ENCODE measurements around the gene EREG.
A peak's percentile ranks its signal among the peaks of the same experiment; 100 is the strongest.
"Not testable (repeated sequence)": the region's sequence is repeated elsewhere in the genome, so short reads cannot be mapped to it uniquely, and the experiment has no call there.

EREG gene

DNA sequence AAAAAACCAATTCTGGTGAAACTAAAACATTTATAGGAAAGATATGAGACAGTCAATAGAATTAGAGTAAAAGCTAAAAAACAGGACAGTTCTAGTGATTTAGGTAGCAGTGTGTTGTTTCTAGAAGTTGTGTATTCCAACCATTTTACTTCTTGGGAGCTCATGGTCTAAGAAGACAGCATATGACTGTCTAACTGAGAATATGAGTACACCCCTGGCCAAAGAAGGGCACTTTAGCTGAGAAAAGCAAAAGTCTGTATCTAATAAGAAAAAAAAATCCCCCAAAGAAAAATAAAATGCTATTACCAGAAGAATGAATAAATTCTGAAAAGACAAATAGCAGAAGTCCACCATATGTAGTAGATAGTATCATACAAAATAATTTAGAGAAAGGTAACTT lies 26.4 kb downstream of the EREG start:
- no peak for DNase-seq (ENCODE audit: low spot score)

- no peak for DNase-seq (ENCODE audit: low spot score)
These were observed 27.0 kb downstream of the EREG start for GRCh38 chr4:74391890-74392475.

- no peak for DNase-seq (ENCODE audit: low spot score)
These were observed 29.7 kb downstream of the EREG start for GRCh38 chr4:74394476-74395136.

DNA sequence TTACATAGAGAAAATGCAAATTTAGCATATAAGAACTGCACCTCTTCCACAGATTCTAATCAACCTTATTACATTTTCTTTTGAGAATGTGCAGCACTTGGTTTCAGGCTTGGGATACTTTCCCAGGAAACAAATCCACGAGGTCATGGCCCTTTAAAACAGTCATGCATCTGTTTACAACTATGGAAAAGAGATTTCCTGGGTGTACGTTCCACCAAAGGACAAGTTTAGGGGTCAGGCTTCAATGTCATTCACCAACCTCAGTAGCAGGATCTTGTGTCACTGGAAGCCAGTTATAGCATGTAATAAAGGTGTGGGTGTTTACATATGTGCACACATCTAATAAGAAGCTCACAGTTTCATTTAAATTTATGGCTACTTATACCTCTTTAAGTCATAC lies 30.7 kb downstream of the EREG start:
- no peak for DNase-seq (ENCODE audit: low spot score)

DNA sequence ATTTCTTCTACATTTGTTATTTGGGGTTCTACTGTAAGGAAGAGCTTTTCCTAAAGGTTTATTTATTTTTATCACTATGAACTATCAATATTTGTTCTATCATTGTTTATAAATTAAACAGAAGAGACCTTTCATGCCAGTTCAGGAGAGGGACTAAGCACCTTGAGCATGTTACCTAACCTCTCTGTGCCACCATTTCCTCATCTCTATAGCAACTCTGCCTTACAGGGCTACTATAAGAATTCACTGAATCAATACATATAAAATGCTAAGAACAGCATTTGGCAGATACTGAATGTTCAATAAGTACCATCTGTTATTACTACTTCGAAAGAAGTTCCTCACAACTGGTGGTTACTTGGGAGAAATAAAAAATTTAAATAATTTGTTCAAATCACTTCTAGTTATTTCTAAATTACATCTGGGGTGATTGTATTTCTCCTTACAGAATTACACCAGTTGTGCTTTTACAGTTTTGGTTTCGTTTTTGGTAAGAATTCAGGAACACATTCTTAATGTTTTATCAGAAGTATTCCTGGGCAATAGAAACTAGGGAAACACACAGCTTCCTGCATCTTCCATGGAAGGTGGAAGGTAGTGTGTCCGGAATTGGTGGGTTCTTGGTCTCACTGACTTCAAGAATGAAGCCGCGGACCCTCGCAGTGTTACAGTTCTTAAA lies 32.9 kb downstream of the EREG start:
- DNase-seq (ENCODE audit: low spot score): peak; percentile 16

GRCh38 chr4:74398894-74399589 lies 34.1 kb downstream of the EREG start:
- not testable (repeated sequence) for DNase-seq (ENCODE audit: low spot score)

GRCh38 chr4:74400395-74400794 lies 35.5 kb downstream of the EREG start:
- no peak for DNase-seq (ENCODE audit: low spot score)

DNA sequence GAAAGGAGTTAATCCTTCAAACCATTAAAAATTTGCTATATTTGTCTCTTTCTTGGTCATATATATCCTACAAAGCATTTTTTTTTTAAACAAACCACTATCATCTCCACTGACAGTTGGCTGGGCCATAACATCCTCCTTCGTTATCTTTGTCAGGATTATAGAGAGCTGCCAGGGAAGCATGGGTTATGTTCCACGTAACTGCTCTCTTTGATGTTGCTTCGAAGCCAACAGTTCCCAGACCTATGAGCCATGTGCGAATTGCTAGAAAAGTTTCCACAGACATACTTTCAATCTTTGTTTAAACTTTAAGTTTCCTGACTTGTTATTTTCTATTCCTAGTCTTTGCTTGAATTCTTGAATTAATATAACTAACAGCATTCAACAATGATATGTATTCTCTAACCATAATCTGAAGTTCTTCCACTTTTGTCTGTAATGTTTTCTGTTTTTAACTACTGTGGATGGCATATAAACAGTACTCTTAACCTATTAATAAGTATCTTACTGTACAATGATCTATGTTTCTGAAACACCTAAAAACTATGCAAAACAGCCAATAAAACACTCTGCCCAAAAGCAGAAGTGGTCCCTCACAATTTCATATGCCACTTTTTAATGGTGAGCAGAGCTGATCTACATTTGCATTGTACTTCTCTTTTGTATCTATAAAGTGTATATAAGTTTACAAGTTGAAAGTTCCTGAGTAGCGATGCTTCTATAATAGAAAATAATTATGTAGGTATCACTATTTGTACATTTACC lies 37.9 kb downstream of the EREG start:
- DNase-seq (ENCODE audit: low spot score): no peak

DNA sequence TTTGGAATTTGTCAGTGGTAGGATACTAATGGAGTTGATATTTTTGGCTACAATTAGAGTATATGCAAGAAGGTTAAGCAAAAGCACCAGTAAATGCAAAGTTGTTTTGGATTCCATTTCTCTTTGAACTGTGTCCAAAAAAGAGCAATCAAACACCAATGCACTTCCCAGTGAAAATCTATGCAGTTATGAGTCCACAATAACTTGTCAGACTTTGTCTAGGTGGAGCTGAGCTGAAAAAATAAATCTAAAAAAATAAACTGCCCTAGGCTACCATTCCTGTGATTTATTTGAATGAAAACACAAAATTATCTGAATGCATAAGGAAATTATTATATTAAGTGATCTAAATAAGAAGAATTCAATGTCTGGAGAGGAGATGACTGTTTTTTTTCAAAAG lies 42.9 kb downstream of the EREG start:
- DNase-seq (ENCODE audit: low spot score): no peak

DNA sequence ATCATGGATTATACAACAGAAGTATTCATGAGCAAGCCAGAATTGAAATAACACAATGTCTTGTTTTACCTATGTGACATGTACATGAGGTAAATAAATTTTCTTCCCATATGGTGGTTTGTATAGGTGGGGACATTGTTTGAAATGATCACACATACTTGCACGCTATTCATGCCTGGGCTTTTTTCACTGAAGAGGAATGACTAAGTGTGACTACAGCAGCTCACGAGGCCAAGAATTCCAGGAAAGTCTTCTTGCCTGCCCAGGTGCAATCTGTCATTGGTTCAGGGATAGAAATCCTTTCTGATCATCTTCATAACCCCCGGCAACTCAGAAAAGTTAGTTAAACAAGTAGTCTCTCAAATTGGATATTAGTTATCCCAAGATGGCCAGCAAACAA lies 43.7 kb downstream of the EREG start:
- DNase-seq (ENCODE audit: low spot score): no peak

DNA sequence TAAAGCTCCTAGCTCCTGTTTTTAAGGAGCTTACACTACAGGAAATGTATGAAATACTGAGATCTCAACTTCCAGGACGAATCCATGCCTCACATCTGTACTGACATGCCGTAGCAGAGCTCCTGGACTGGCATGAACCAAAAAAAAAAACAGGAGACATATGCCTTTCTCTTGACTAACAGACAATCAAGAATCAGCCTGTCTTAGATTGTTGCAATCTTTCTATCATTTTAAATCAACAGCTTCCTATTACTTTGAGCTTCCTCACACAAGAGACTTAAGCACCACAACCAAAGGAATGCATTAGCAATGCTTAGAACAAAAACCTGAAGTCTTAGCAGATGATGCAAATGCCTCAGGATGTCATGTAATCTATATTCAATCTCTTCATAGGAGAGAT lies 45.3 kb downstream of the EREG start:
- DNase-seq (ENCODE audit: low spot score): no peak

DNA sequence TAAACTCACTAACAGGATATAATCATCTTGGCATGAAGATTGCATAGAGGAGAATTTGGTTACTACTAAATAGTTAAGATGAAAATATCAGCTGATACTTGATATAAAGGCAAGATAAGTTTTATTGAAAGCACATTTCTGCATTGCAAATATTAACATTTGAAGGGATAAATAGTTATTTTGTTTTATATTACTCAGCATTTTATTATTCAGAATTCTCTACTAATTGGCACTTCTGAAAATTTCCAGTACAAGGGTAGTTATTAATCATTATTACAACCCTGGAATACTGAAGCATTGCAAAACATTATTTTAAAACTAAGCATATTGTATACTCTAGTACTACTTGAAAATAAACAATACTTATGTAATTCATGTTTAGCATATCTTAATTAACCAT lies 47.3 kb downstream of the EREG start:
- DNase-seq (ENCODE audit: low spot score): no peak

DNA sequence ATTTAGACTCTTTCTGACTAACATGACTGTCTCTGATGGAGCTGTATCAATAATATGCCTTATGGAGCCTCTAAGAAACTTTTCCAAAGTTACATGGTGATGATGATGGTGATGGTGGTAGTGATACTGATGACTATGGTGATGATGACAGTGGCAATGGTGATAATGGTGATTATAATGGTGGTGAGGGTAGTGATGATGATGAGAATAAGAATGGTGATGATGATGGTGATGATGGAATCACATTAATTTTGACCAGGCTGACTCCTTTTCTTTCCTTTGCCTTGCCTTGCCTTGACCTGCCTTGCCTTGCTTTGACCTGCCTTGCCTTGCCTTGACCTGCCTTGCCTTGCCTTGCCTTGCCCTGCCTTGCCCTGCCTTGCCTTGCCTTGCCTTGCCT lies 48.3 kb downstream of the EREG start:
- DNase-seq (ENCODE audit: low spot score): no peak

GRCh38 chr4:74414149-74414809 lies 49.3 kb downstream of the EREG start:
- no peak for DNase-seq (ENCODE audit: low spot score)

DNA sequence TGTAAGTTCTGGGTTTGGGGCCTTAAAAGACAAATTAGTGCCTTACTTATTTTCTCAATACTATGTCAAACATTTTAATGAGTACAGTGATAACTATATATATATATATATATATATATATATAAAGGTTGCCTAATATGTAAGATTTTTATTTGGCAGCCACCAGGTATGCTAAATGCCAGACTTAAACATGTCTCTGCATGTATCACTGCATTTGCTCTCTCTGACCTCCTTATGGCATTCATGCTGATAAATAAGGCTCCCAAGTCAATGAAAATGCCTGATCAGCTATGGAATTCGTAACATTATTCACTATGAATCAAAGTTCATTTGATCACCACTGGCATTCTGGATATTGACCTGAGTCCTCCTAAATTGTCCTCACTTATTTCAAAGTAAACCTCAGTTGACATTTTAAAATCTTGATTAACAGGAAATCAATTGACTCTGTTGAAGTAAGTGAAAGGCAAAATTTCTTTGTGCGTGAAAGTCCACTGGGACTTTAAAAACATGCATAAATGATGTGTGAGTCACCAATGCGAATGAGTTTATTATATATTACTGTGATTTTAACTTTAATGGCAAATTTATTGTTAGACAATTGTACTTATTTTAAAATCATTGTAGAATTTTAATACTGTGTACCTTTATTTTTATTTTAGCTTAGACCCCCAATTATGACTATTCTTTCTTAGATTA lies 50.8 kb downstream of the EREG start:
- no peak for DNase-seq (ENCODE audit: low spot score)

GRCh38 chr4:74418063-74418670 lies 53.2 kb downstream of the EREG start:
- DNase-seq (ENCODE audit: low spot score): no peak

- no peak for DNase-seq (ENCODE audit: low spot score)
These were observed 55.9 kb downstream of the EREG start for GRCh38 chr4:74420863-74421262.

- DNase-seq (ENCODE audit: low spot score): no peak
These were observed 58.2 kb downstream of the EREG start for GRCh38 chr4:74423104-74423503.

DNA sequence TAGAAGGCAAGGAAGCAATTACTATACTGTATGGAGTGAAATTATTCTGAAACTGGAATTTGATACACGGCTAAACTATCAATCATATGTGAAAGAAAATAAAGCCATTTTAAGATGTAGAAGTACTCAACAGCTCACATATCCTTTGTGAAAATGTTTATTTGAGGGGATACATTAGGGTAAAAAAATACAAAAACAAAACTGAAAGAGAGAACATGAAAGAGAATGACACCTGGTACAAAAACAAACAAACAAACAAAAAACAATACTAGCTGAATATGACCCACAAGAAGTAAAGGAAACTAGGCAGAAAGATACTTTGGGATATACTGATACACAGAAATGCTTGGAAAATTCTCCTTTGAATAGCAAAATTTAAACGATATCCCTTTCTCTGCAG lies 59.2 kb downstream of the EREG start:
- DNase-seq (ENCODE audit: low spot score): no peak

- no peak for DNase-seq (ENCODE audit: low spot score)
These were observed 61.2 kb downstream of the EREG start for GRCh38 chr4:74426101-74426500.

- no peak for DNase-seq (ENCODE audit: low spot score)
These were observed 63.3 kb downstream of the EREG start for GRCh38 chr4:74428276-74428675.

Data from CD4-positive, alpha-beta T cell treated with Interleukin-15 for 4 hours (primary cell).